GM21367 (cell line): ENCODE results near the gene NEUROG2.
"Not testable (repeated sequence)": the region's sequence is repeated elsewhere in the genome, so short reads cannot be mapped to it uniquely, and the experiment has no call there.

Source experiments
- ATAC-seq: cut with Tn5 transposase; IDR thresholded peaks from one replicate; pipeline ENCODE4 v1.9.1; 2021; ENCODE audit not compliant: unreplicated experiment

Gene NEUROG2

DNA sequence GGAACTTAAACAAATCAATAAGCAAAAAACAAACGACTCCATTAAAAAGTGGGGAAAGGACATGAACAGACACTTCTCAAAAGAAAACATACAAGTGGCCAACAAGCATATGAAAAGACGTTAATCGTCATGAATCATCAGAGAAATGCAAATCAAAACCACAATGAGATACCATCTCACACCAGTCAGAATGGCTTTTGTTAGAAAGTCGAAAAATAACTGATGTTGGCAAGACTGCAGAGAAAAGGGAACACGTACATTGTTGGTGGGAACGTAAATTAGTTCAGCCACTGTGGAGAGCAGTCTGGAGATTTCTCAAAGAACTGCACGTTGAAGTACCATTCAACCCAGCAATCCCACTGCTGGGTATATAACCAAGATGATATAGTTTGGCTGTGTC lies 23.7 kb downstream of the NEUROG2 start:
- no peak for ATAC-seq

DNA sequence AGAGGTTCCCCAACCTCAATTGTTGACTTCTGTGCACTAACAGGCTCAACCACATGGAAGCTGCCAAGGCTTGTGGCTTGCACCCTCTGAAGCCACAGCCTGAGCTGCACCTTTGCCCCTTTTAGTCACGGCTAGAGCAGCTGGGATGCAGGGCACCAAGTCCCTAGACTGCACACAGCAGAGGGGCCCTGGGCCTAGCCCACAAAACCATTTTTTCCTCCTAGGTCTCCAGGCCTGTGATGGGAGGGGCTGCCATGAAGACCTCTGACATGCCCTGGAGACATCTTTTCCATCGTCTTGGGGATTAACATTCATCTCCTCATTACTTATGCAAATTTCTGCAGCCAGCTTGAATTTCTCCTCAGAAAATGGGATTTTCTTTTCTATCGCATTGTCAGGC lies 25.2 kb downstream of the NEUROG2 start:
- ATAC-seq = not testable (repeated sequence)

GRCh38 chr4:112485930-112486329 lies 30.1 kb downstream of the NEUROG2 start:
- no peak for ATAC-seq

- ATAC-seq = no peak
Measured at GRCh38 chr4:112473985-112474384, 42.0 kb downstream of the NEUROG2 start.

- no peak for ATAC-seq
Measured at GRCh38 chr4:112472318-112472717, 43.7 kb downstream of the NEUROG2 start.
